Glomerular endothelial cell (primary cell): ENCODE results near the gene TREH. TPM values are rescaled to one million over a fixed set of nuclear protein-coding genes. Genes with fewer than 3 reads are reported as not detected.
"Not testable (repeated sequence)": the region's sequence is repeated elsewhere in the genome, so short reads cannot be mapped to it uniquely, and the experiment has no call there.

Experiments
- DNase-seq: peaks from one replicate; pipeline ENCODE4 v3.0.0-alpha.2; 2011; ENCODE audit warnings: low read depth, low spot score; ENCODE audit errors: extremely low read depth
- total RNA-seq: library from RNA; depleted of rRNA; stranded (reverse); fragments of >200 nt; gene quantifications from 2 replicates; pipeline ENCODE4 v1.2.3, GENCODE V29; 2015

TREH gene
- total RNA-seq = not detected in 2 replicates

- no peak for DNase-seq
These were observed at the start of gene TREH for GRCh38 chr11:118679483-118679882. TSS of gene TREH (minus strand) at chr11:118679650. CDS start at chr11:118679627, 23 bp downstream.

GRCh38 chr11:118728112-118728511, 48.7 kb upstream of the TREH start:
- not testable (repeated sequence) for DNase-seq

GRCh38 chr11:118727721-118728066, 48.2 kb upstream of the TREH start:
- DNase-seq = not testable (repeated sequence)

GRCh38 chr11:118727001-118727720, 47.7 kb upstream of the TREH start:
- DNase-seq = not testable (repeated sequence)

GRCh38 chr11:118721478-118722015, 42.1 kb upstream of the TREH start:
- DNase-seq = not testable (repeated sequence)

GRCh38 chr11:118720740-118721139, 41.3 kb upstream of the TREH start:
- DNase-seq = not testable (repeated sequence)

GRCh38 chr11:118720078-118720477, 40.6 kb upstream of the TREH start:
- DNase-seq = not testable (repeated sequence)

- not testable (repeated sequence) for DNase-seq
These were observed 39.1 kb upstream of the TREH start for GRCh38 chr11:118718562-118718961.

GRCh38 chr11:118717733-118718132, 38.3 kb upstream of the TREH start:
- not testable (repeated sequence) for DNase-seq

- not testable (repeated sequence) for DNase-seq
These were observed 37.8 kb upstream of the TREH start for GRCh38 chr11:118717221-118717620.

GRCh38 chr11:118715837-118716260, 36.4 kb upstream of the TREH start:
- no peak for DNase-seq

GRCh38 chr11:118715245-118715831, 35.9 kb upstream of the TREH start:
- no peak for DNase-seq

GRCh38 chr11:118714816-118715215, 35.4 kb upstream of the TREH start:
- DNase-seq = no peak

- not testable (repeated sequence) for DNase-seq
These were observed 35.0 kb upstream of the TREH start for GRCh38 chr11:118714416-118714815.

- no peak for DNase-seq
These were observed 28.8 kb upstream of the TREH start for GRCh38 chr11:118708296-118708695.

- DNase-seq = no peak
These were observed 27.0 kb upstream of the TREH start for GRCh38 chr11:118706546-118706825.

- no peak for DNase-seq
These were observed 26.5 kb upstream of the TREH start for GRCh38 chr11:118705791-118706545.

GRCh38 chr11:118705111-118705741, 25.8 kb upstream of the TREH start:
- no peak for DNase-seq

GRCh38 chr11:118703563-118704106, 24.2 kb upstream of the TREH start:
- no peak for DNase-seq

GRCh38 chr11:118699506-118700220, 20.2 kb upstream of the TREH start:
- no peak for DNase-seq
